Smooth muscle cell of the coronary artery (primary cell): Measurements from ENCODE around the gene TBC1D24. TPM values are rescaled to one million over a fixed set of nuclear protein-coding genes. Genes with fewer than 3 reads are reported as not detected.

Experiments used
- total RNA-seq: library from RNA; depleted of rRNA; stranded (reverse); fragments of >200 nt; gene quantifications from 2 replicates; pipeline ENCODE4 v1.2.3, GENCODE V29; 2014; ENCODE audit warnings: low replicate concordance

The TBC1D24 gene
- total RNA-seq, result 12.9 and 17.7 TPM in 2 replicates

GRCh38 chr16:2474877-2475412 is at the start of gene TBC1D24:
TBC1D24 (plus strand) TSS chr16:2475127; CDS start chr16:2496149, 21,022 bp downstream.

GRCh38 chr16:2429034-2429770 is 45.7 kb upstream of the TBC1D24 start, which contains the start of gene CCNF:
CCNF (plus strand) TSS chr16:2429447; CDS start chr16:2429482, 35 bp downstream.

GRCh38 chr16:2459647-2460390 is 15.1 kb upstream of the TBC1D24 start, which contains the start of gene TEDC2:
TEDC2 (plus strand) TSS chr16:2460109; CDS start chr16:2460145, 36 bp downstream.

DNA sequence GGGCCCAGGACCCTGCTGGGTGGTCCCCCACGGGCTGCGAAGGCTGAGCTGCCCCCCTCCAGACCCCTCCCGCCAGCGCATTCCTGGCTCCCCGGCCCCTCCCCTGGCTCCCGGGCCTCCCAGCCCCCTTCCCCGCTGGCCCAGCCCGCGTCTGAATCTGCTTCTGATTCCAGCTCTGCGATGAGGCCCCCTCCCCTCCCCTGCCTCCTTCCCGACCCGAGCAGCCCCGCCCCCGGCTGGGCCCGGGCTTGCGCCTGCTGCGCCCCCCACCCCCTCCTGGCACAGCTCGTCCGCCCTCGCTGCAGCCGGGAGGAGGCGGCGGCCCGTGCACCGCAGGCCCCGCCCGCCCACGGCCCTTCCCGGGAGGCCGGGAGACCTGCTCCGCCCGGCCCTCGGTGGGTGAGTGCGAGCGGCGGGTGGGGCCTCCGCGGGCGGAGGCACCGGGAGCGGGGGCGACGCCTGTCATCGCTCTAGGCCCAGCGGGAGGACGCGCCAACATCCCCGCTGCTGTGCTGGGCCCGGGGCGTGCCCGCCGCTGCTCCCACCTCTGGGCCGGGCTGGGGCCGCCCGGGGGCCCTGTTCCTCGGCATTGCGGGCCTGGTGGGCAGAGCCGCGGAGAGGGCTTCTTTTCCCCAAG is 3.8 kb upstream of the TBC1D24 start, which contains the start of gene NTN3:
TSS of gene NTN3 (plus strand) at position 282 of the 637 bp plus-strand sequence. CDS start 405 bp downstream, outside the sequence.

DNA sequence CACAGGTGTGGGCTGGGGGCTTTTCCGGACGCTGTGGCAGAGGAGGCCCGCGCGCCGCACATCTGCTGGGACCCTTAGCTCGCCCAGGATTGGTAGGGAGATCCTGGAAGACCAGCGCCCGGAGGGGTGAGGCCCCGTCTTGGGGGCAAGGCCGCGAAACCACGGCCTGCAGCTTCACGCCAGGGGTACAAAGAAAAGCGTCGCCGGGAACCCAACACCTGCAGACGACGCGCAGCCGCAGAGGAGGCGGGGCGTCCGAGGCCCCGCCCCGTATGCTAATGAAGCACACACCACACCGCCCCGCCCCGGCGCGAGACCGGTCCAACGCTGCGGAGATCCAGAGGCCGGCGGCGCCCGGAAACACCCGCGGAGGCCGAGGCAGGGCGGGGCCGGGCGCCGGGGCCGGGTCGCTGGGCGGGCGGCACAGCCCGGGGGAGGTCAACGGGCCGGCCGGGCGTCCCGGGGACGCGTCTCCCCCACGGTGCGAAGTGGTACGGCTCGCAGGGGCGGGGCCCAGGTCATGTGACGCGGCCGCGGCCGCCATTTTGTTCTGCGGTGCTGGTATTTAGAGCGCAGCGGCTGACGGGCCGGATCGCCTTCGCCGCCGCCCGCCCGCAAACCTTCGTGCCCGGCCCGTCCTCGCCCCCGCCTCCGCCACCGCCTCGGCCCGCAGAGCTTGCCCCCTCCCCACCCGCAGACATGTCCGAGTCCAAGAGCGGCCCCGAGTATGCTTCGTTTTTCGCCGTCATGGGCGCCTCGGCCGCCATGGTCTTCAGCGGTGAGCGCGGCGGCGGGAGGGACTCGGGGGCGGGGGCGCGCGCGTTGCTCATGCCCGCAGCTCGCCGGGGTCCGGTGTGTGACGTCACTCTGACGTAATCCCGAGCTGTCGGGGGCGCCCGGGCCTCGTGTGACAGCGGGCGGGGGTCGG is 38.7 kb downstream of the TBC1D24 start, which contains the start of gene ATP6V0C:
TSS of gene ATP6V0C (plus strand) at position 548 of the 928 bp plus-strand sequence. CDS start at position 700, 152 bp downstream.

DNA sequence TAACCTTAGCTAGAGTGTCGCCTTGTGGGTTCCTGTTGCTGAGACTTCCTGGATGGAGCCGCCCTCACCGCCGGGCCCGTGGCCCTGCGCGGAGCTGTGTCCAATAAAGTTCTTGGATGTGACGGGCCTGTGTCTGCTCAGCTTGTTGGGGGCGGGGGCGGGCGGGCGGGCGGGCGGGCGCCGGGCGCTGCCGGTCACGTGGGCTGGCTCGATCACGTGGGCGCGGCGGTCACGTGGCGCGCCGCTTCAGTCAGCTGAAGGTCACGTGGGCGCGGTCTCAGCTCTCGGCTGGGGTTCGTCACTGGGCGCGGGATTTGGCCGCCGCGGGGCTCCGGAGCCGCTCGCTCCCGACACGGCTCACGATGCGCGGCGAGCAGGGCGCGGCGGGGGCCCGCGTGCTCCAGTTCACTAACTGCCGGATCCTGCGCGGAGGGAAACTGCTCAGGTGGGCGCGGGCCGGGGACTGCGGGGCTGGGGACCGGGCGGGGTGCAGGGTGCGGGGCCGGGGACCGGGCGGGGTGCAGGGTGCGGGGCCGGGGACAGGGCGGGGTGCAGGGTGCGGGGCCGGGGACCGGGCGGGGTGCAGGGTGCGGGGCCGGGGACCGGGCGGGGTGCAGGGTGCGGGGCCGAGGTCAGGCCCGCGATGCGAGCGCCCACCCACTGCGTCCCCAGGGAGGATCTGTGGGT is 45.3 kb downstream of the TBC1D24 start, which contains the start of gene AMDHD2:
TSS of gene AMDHD2 (plus strand) at position 275 of the 687 bp plus-strand sequence. CDS start at position 363, 88 bp downstream.

GRCh38 chr16:2531371-2531695 is 56.4 kb downstream of the TBC1D24 start, which contains the start of gene CEMP1:
CEMP1 (minus strand) TSS chr16:2531408; CDS start chr16:2531073, 335 bp downstream.

GRCh38 chr16:2537451-2538379 is 62.8 kb downstream of the TBC1D24 start, which contains the start of gene PDPK1:
PDPK1 (plus strand) TSS chr16:2538021; CDS start chr16:2538113, 92 bp downstream.

Other genes starting within 250 kb of the TBC1D24 start
- gene DNASE1L2, start 238.7 kb upstream of the TBC1D24 start, total RNA-seq, result 0.38 and 1.1 TPM in 2 replicates
- gene ECI1, start 223.5 kb upstream of the TBC1D24 start, total RNA-seq, result 15.2 and 32.6 TPM in 2 replicates
- 19.3 and 47.3 TPM in 2 replicates for gene RNPS1, start 207.0 kb upstream of the TBC1D24 start, total RNA-seq
- gene ABCA3, start 134.4 kb upstream of the TBC1D24 start, total RNA-seq, result 1.2 and 1.7 TPM in 2 replicates
- 3.9 and 9.0 TPM in 2 replicates for gene CCNF, start 45.7 kb upstream of the TBC1D24 start, total RNA-seq
- under 0.01 and 2.9 TPM in 2 replicates for gene TEDC2, start 15.0 kb upstream of the TBC1D24 start, total RNA-seq
- 0.23 and 0.47 TPM in 2 replicates for gene NTN3, start 3.8 kb upstream of the TBC1D24 start, total RNA-seq
- 5.1 and 8.2 TPM in 2 replicates for gene ATP6V0C, start 38.8 kb downstream of the TBC1D24 start, total RNA-seq
- gene AMDHD2, start 45.2 kb downstream of the TBC1D24 start, total RNA-seq, result 25.4 and 84.2 TPM in 2 replicates
- gene CEMP1, start 56.3 kb downstream of the TBC1D24 start, total RNA-seq, result 0.08 and 0.12 TPM in 2 replicates
- gene PDPK1, start 62.9 kb downstream of the TBC1D24 start, total RNA-seq, result 10.5 and 12.0 TPM in 2 replicates
- gene KCTD5, start 207.4 kb downstream of the TBC1D24 start, total RNA-seq, result 11.8 and 24.8 TPM in 2 replicates
- gene PRSS27, start 245.1 kb downstream of the TBC1D24 start, total RNA-seq, result 0.23 and 0.70 TPM in 2 replicates